CD4-positive, alpha-beta memory T cell (primary cell): Measurements from ENCODE around the gene MINDY4B. TPM values are rescaled to one million over a fixed set of nuclear protein-coding genes. Genes with fewer than 3 reads are reported as not detected.
"Not testable (repeated sequence)": the region's sequence is repeated elsewhere in the genome, so short reads cannot be mapped to it uniquely, and the experiment has no call there.

Experiments
- CTCF ChIA-PET: fragments of 350-600 bp; sonication (Branson Sonifier 250); formaldehyde crosslinking; loops from one replicate; lab custom pipeline; 2021; ENCODE audit warnings: inconsistent platforms; ENCODE audit not compliant: partially characterized antibody; lab: Charles Lee
- POLR2A ChIA-PET: fragments of 350-600 bp; sonication (Branson Sonifier 250); formaldehyde crosslinking; loops from one replicate; lab custom pipeline; 2021; ENCODE audit not compliant: partially characterized antibody; lab: Charles Lee
- DNase-seq, 5 donors: peaks; one replicate each; pipeline versions ENCODE4 v3.0.0 to v3.0.0-alpha.2; 2020 to 2022; ENCODE audit warnings: mixed read lengths in 1 of 5
- H3K27ac ChIP-seq: one replicate; pipeline ENCODE4 v1.7.0; 2013; ENCODE audit warnings: low read depth, low read length
- H3K27me3 ChIP-seq: 2 replicates; pipeline ENCODE4 v1.7.0; 2013; ENCODE audit warnings: mild to moderate bottlenecking, low read length, moderate library complexity; ENCODE audit not compliant: insufficient read depth
- H3K36me3 ChIP-seq: 2 replicates; pipeline ENCODE4 v1.7.0; 2013; ENCODE audit warnings: mild to moderate bottlenecking, low read length, moderate library complexity; ENCODE audit not compliant: insufficient read depth
- H3K4me1 ChIP-seq: 2 replicates; pipeline ENCODE4 v1.7.0; 2013; ENCODE audit warnings: mild to moderate bottlenecking, low read length, moderate library complexity; ENCODE audit not compliant: insufficient read depth
- H3K4me3 ChIP-seq, 2 donors: one replicate each; pipeline ENCODE4 v1.7.0; 2013; ENCODE audit warnings: low read length in 2 of 2, mild to moderate bottlenecking in 1 of 2
- H3K9me3 ChIP-seq, 2 donors: one replicate each; pipeline ENCODE4 v1.7.0; 2013; ENCODE audit warnings: low read length in 2 of 2, control low read depth in 1 of 2; ENCODE audit not compliant: control insufficient read depth in 1 of 2
- H3K27ac Mint-ChIP-seq, 7 donors: one replicate each; pipeline ENCODE4 v1.8.0; 2020 to 2021; ENCODE audit warnings: mixed read lengths in 7 of 7, mild to moderate bottlenecking in 6 of 7, inconsistent platforms in 3 of 7, moderate library complexity in 3 of 7
- H3K27me3 Mint-ChIP-seq, 2 donors: one replicate each; pipeline ENCODE4 v1.8.0; 2020 to 2021; ENCODE audit warnings: mixed read lengths in 2 of 2
- H3K36me3 Mint-ChIP-seq, 2 donors: one replicate each; pipeline ENCODE4 v1.8.0; 2020 to 2021; ENCODE audit warnings: mixed read lengths in 2 of 2, inconsistent platforms in 1 of 2, mild to moderate bottlenecking in 1 of 2
- H3K4me1 Mint-ChIP-seq, 4 donors: one replicate each; pipeline ENCODE4 v1.8.0; 2020 to 2021; ENCODE audit warnings: mixed read lengths in 4 of 4, mild to moderate bottlenecking in 1 of 4
- H3K4me3 Mint-ChIP-seq, 8 donors: one replicate each; pipeline ENCODE4 v1.8.0; 2020 to 2021; ENCODE audit warnings: mixed read lengths in 8 of 8, mild to moderate bottlenecking in 7 of 8, moderate library complexity in 6 of 8, inconsistent platforms in 3 of 8
- H3K9me3 Mint-ChIP-seq, 8 donors: one replicate each; pipeline ENCODE4 v1.8.0; 2020 to 2021; ENCODE audit warnings: mixed read lengths in 8 of 8, mild to moderate bottlenecking in 5 of 8, inconsistent platforms in 3 of 8, moderate library complexity in 1 of 8
- intact Hi-C: fragments of 100-400 bp; cut with micrococcal nuclease; formaldehyde crosslinking; loops from one replicate; pipeline ENCODE4 v1.15.1; 2023
- polyA plus RNA-seq, 2 donors: library from polyadenylated mRNA; unstranded; fragments of 300-500 nt; fragmentation: Illumina TruSeq; gene quantifications; one replicate each; pipeline ENCODE4 v1.2.3, GENCODE V29; 2021
- total RNA-seq, 2 experiments: library from RNA; stranded (reverse); gene quantifications; one replicate each; pipeline ENCODE4 v1.2.3, GENCODE V29; 2021

MINDY4B gene
- total and polyA plus RNA-seq, 4 experiments from 2014 or later = not detected

- H3K36me3 Mint-ChIP-seq, POLR2A ChIA-PET, intact Hi-C loops: not testable (repeated sequence)
Observed at GRCh38 chr3:150857936-150858335, 47.3 kb downstream of the MINDY4B start.

GRCh38 chr3:150850191-150850590 is 55.0 kb downstream of the MINDY4B start:
- Mint-ChIP-seq H3K4me3 (no peak overlapping the region), H3K4me1 (no peaks in the 10 kb centered on the region), H3K9me3 (peaks cover 0 to 18% (median 4%) of the 10 kb centered on the region in 8 donors), H3K36me3 (no peaks in the 10 kb centered on the region), H3K27ac (no peak overlapping the region), H3K27me3 (peaks cover 3 to 7% of the 10 kb centered on the region in 2 donors)
- ChIA-PET CTCF (interaction anchor here (0.6 to 0.8 kb wide), 2 partner anchors 62 to 324 kb away, joined by 3 to 4 read pairs; no protein-coding TSS in a partner anchor), POLR2A (no interaction called here)
- no peak overlapping the region for H3K27ac ChIP-seq
- H3K36me3 ChIP-seq = no peaks in the 10 kb centered on the region
- intact Hi-C loops = no loop called here
- DNase-seq = no peak
- H3K27me3 ChIP-seq = no peaks in the 10 kb centered on the region
- H3K4me3 ChIP-seq = no peak overlapping the region
- H3K4me1 ChIP-seq = no peaks in the 10 kb centered on the region
- H3K9me3 ChIP-seq = no peaks in the 10 kb centered on the region

More at GRCh38 chr3:150857936-150858335, 47.3 kb downstream of the MINDY4B start:
- CTCF ChIA-PET, H3K9me3 ChIP-seq, H3K4me3 Mint-ChIP-seq, H3K36me3 ChIP-seq, H3K27me3 ChIP-seq, DNase-seq, H3K27ac Mint-ChIP-seq, H3K9me3 Mint-ChIP-seq, H3K27ac ChIP-seq, H3K4me1 ChIP-seq, H3K4me3 ChIP-seq, H3K4me1 Mint-ChIP-seq: not testable (repeated sequence)
- peaks cover 7 to 22% of the 10 kb centered on the region in 2 donors for H3K27me3 Mint-ChIP-seq

- no peak overlapping the region for H3K27ac ChIP-seq
- CTCF ChIA-PET = no interaction called here
- peaks cover 0 to 18% (median 4%) of the 10 kb centered on the region in 8 donors for H3K9me3 Mint-ChIP-seq
- no peak overlapping the region for H3K27ac Mint-ChIP-seq
- POLR2A ChIA-PET = no interaction called here
- no peak overlapping the region for H3K4me3 ChIP-seq
- DNase-seq = no peak
- no peaks in the 10 kb centered on the region for H3K36me3 Mint-ChIP-seq
- H3K9me3 ChIP-seq = no peaks in the 10 kb centered on the region
- no peaks in the 10 kb centered on the region for H3K27me3 ChIP-seq
- no peaks in the 10 kb centered on the region for H3K36me3 ChIP-seq
- H3K4me1 ChIP-seq = no peaks in the 10 kb centered on the region
- intact Hi-C loops = no loop called here
- no peaks in the 10 kb centered on the region for H3K4me1 Mint-ChIP-seq
- no peak overlapping the region for H3K4me3 Mint-ChIP-seq
- peaks cover 5 to 10% of the 10 kb centered on the region in 2 donors for H3K27me3 Mint-ChIP-seq
Observed at GRCh38 chr3:150848864-150849263, 56.4 kb downstream of the MINDY4B start.

- Histone ChIP-seq H3K4me1 (no peaks in the 10 kb centered on the region), H3K4me3 (no peak overlapping the region), H3K27me3 (no peaks in the 10 kb centered on the region), H3K27ac (no peak overlapping the region), H3K9me3 (no peaks in the 10 kb centered on the region), H3K36me3 (no peaks in the 10 kb centered on the region)
- H3K27me3 Mint-ChIP-seq = peaks cover 10 to 11% of the 10 kb centered on the region in 2 donors
- DNase-seq = no peak
- ChIA-PET POLR2A (no interaction called here), CTCF (no interaction called here)
- no peaks in the 10 kb centered on the region for H3K36me3 Mint-ChIP-seq
- no peaks in the 10 kb centered on the region for H3K4me1 Mint-ChIP-seq
- intact Hi-C loops = no loop called here
- no peak overlapping the region for H3K4me3 Mint-ChIP-seq
- no peak overlapping the region for H3K27ac Mint-ChIP-seq
- H3K9me3 Mint-ChIP-seq = peaks cover 0 to 18% (median 4%) of the 10 kb centered on the region in 8 donors
Observed at GRCh38 chr3:150847433-150847832, 57.8 kb downstream of the MINDY4B start.

- ChIA-PET CTCF (interaction anchor here (1.2 kb wide), 1 partner anchor 57 kb away, joined by 4 read pairs; no protein-coding TSS in a partner anchor), POLR2A (no interaction called here)
- no peaks in the 10 kb centered on the region for H3K36me3 Mint-ChIP-seq
- Histone ChIP-seq H3K4me1 (no peaks in the 10 kb centered on the region), H3K4me3 (no peak overlapping the region), H3K27ac (no peak overlapping the region), H3K36me3 (no peaks in the 10 kb centered on the region), H3K27me3 (peaks cover 8% of the 10 kb centered on the region), H3K9me3 (no peaks in the 10 kb centered on the region)
- no peak overlapping the region for H3K4me3 Mint-ChIP-seq
- H3K27me3 Mint-ChIP-seq = peaks cover 16 to 20% of the 10 kb centered on the region in 2 donors
- no peaks in the 10 kb centered on the region for H3K9me3 Mint-ChIP-seq
- no peak overlapping the region for H3K27ac Mint-ChIP-seq
- intact Hi-C loops = no loop called here
- H3K4me1 Mint-ChIP-seq = no peaks in the 10 kb centered on the region
- no peak for DNase-seq
Observed at GRCh38 chr3:150844484-150844883, 60.8 kb downstream of the MINDY4B start.

- Mint-ChIP-seq H3K27me3 (peaks cover 19 to 20% of the 10 kb centered on the region in 2 donors), H3K4me1 (no peaks in the 10 kb centered on the region), H3K9me3 (no peaks in the 10 kb centered on the region), H3K27ac (no peak overlapping the region), H3K4me3 (no peak overlapping the region), H3K36me3 (no peaks in the 10 kb centered on the region)
- H3K4me1 ChIP-seq = no peaks in the 10 kb centered on the region
- intact Hi-C loops = no loop called here
- CTCF ChIA-PET = interaction anchor here (1.1 to 1.2 kb wide), 2 partner anchors 22 to 55 kb away, joined by 3 to 4 read pairs; no protein-coding TSS in a partner anchor
- DNase-seq = no peak
- no peak overlapping the region for H3K27ac ChIP-seq
- H3K4me3 ChIP-seq = no peak overlapping the region
- H3K36me3 ChIP-seq = no peaks in the 10 kb centered on the region
- no peaks in the 10 kb centered on the region for H3K9me3 ChIP-seq
- POLR2A ChIA-PET = no interaction called here
- peaks cover 8% of the 10 kb centered on the region for H3K27me3 ChIP-seq
Observed at GRCh38 chr3:150843241-150843640, 62.0 kb downstream of the MINDY4B start.

GRCh38 chr3:150840802-150841515 is 64.3 kb downstream of the MINDY4B start:
- Histone ChIP-seq H3K4me1 (no peaks in the 10 kb centered on the region), H3K27me3 (peaks cover 8% of the 10 kb centered on the region), H3K27ac (no peak overlapping the region), H3K4me3 (no peak overlapping the region), H3K9me3 (no peaks in the 10 kb centered on the region), H3K36me3 (no peaks in the 10 kb centered on the region)
- Mint-ChIP-seq H3K36me3 (no peaks in the 10 kb centered on the region), H3K4me3 (no peak overlapping the region), H3K9me3 (peaks cover 0 to 2% (median 0%) of the 10 kb centered on the region in 8 donors), H3K27ac (no peak overlapping the region), H3K4me1 (no peaks in the 10 kb centered on the region), H3K27me3 (peaks cover 20 to 22% of the 10 kb centered on the region in 2 donors)
- no peak for DNase-seq
- intact Hi-C loops = no loop called here
- ChIA-PET CTCF (interaction anchor here (0.7 to 1.9 kb wide), 2 partner anchors 119 to 879 kb away, joined by 3 to 5 read pairs; no protein-coding TSS in a partner anchor), POLR2A (no interaction called here)
